ENCODE measurements around the gene RXFP4.

RXFP4 gene

DNA sequence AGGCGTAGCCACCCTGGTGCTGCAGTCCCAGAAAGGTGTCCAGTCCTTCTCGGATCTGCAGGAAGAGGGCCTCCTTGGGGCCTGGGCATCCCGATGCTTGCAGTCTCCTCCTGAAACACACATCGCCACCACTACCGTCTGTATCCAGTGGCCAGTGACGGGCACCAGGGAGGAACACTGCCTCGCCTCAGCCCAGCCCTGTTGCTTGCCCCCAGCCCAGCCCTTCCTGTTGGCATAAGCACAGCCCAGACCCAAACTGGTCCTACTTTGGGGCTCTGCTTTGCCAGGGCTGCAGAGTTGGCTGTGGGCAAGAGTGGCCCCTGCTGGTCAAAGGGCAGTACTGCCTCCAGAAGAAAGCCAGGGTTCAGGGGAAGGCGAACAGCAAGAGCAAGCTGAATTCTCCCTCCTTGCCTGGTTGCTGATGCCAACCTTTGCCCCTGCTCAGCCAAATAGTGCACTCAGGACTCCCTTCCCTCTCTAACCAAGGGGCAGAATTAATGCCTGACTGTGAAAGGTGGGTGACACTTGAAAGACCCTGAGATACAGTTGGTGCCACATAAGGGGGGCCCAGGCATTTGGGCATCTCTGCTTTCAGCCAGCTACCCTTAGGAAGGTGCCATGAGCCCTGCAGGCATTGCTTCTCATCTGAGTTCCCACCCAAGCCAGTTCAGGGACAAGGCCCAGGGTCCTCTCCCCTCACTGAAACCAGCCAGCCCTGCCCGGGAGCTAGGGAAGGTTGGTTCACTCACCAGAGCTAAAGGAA, 48.0 kb downstream of the RXFP4 start:
- Histone ChIP-seq H3K36me3 (ENCODE audit: control insufficient read depth, insufficient read depth, low read length) (no peaks in the 10 kb centered on the region), H3K4me1 (ENCODE audit: control insufficient read depth, insufficient read depth, low read length) (peaks cover 9% of the 10 kb centered on the region), H3K9me3 (ENCODE audit: control insufficient read depth, low read length) (no peaks in the 10 kb centered on the region), H3K4me3 (ENCODE audit: low read length) (no peak overlapping the region), H3K27me3 (ENCODE audit: control insufficient read depth, insufficient read depth, low read length) (no peaks in the 10 kb centered on the region), H3K9ac (ENCODE audit: low read length) (peak overlapping the region; percentile 25)

DNA sequence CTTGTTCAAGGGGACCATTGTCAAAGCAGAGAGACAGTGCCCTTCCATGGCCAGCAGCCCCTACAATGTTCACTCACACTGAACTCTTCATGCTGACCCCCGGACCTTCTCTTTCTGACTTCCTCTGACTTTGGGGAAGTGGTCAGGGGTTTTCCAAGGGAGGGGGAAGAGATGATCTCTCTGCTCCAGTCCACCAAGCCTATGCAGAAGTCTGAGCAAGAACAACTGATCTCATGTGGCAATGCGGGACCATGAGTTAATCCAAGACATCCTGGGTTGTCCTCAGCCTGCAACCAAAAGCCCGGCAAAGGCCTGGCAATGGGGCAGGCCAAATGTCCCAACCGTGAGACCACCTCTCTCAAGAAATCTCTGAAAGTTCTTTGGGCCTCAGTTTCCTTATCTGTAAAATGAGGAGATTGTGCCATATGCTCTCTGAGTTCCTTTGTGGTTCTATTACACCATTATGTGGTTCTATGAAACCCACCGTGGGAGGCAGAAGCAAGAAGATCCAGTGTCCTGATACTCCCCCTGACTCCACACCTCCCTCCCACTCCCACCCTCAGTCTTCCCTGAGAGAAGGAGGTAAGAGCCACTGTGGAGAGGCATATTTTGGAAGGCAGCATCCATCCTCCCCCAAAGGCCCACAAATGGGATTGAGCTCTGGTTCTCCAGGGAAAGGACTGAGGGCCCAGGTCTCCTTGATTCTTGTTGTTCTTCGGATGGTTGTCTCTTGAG, 48.7 kb downstream of the RXFP4 start:
- Histone ChIP-seq H3K27me3 (ENCODE audit: control insufficient read depth, insufficient read depth, low read length) (no peaks in the 10 kb centered on the region), H3K4me1 (ENCODE audit: control insufficient read depth, insufficient read depth, low read length) (peaks cover 9% of the 10 kb centered on the region), H3K36me3 (ENCODE audit: control insufficient read depth, insufficient read depth, low read length) (no peaks in the 10 kb centered on the region), H3K4me3 (ENCODE audit: low read length) (no peak overlapping the region), H3K9ac (ENCODE audit: low read length) (no peak overlapping the region), H3K9me3 (ENCODE audit: control insufficient read depth, low read length) (no peaks in the 10 kb centered on the region)
